OCI-LY1 (cell line): ENCODE data around the gene TMEM9.

Source experiments
- H2AFZ ChIP-seq: fragments of 200-600 bp; sonication (generic), shearing (Covaris generic); 2 replicates; pipeline ENCODE4 v1.6.0; 2014; ENCODE audit warnings: antibody characterized with exemption, mild to moderate bottlenecking, low read length
- H3F3A ChIP-seq: fragments of 200-600 bp; sonication (generic), shearing (Covaris generic); 2 replicates; pipeline ENCODE4 v1.6.0; 2014; ENCODE audit warnings: mild to moderate bottlenecking, antibody characterized with exemption, low read length, moderate library complexity; ENCODE audit not compliant: insufficient read depth
- H3K27ac ChIP-seq: fragments of 200-600 bp; sonication (generic); 2 replicates; pipeline ENCODE4 v1.5.1; 2014; ENCODE audit warnings: low read length, mixed run types, mild to moderate bottlenecking, low read depth; ENCODE audit not compliant: poor library complexity, severe bottlenecking
- H3K27me3 ChIP-seq: fragments of 200-600 bp; sonication (generic); 2 replicates; pipeline ENCODE4 v1.6.0; 2014; ENCODE audit warnings: antibody characterized with exemption, mild to moderate bottlenecking, low read length, moderate library complexity; ENCODE audit not compliant: insufficient read depth
- H3K36me3 ChIP-seq: fragments of 200-600 bp; sonication (generic); 2 replicates; pipeline ENCODE4 v1.6.1; 2014; ENCODE audit warnings: mild to moderate bottlenecking, antibody characterized with exemption, low read length, moderate library complexity, mixed read lengths; ENCODE audit not compliant: insufficient read depth
- H3K4me1 ChIP-seq: fragments of 200-600 bp; sonication (generic); 2 replicates; pipeline ENCODE4 v1.5.1; 2014; ENCODE audit warnings: mild to moderate bottlenecking, low read length, moderate library complexity; ENCODE audit not compliant: insufficient read depth, severe bottlenecking
- H3K4me2 ChIP-seq: fragments of 200-600 bp; sonication (generic), shearing (Covaris generic); 2 replicates; pipeline ENCODE4 v1.6.1; 2014; ENCODE audit warnings: low read length
- H3K4me3 ChIP-seq: fragments of 200-600 bp; sonication (generic); 2 replicates; pipeline ENCODE4 v1.5.1; 2014; ENCODE audit warnings: low read length, low read depth, mild to moderate bottlenecking, mixed read lengths; ENCODE audit not compliant: poor library complexity, severe bottlenecking
- H3K79me2 ChIP-seq: fragments of 200-600 bp; shearing (Covaris generic); 2 replicates; pipeline ENCODE4 v1.6.1; 2016; ENCODE audit warnings: mixed run types, low read length, mixed read lengths; ENCODE audit not compliant: insufficient read depth
- H3K9ac ChIP-seq: fragments of 200-600 bp; sonication (generic), shearing (Covaris generic); 2 replicates; pipeline ENCODE4 v1.6.1; 2014; ENCODE audit warnings: mild to moderate bottlenecking, low read length, mixed read lengths
- H3K9me2 ChIP-seq: fragments of 200-600 bp; sonication (generic), shearing (Covaris generic); 2 replicates; pipeline ENCODE4 v1.6.1; 2014; ENCODE audit warnings: low read depth, mild to moderate bottlenecking, low read length, mixed read lengths
- H3K9me3 ChIP-seq: fragments of 200-600 bp; shearing (Covaris generic); 2 replicates; pipeline ENCODE4 v1.6.1; 2014; ENCODE audit warnings: low read length, mixed read lengths
- H4K20me1 ChIP-seq: fragments of 200-600 bp; sonication (generic), shearing (Covaris generic); 2 replicates; pipeline ENCODE4 v1.6.0; 2016; ENCODE audit warnings: mild to moderate bottlenecking, low read length; ENCODE audit not compliant: insufficient read depth
- CTCF ChIP-seq: fragments of 200-600 bp; sonication (generic), shearing (Covaris generic); IDR thresholded peaks from 2 replicates; pipeline ENCODE4 v1.5.1; 2017; ENCODE audit warnings: mild to moderate bottlenecking, antibody characterized with exemption, low read length, moderate library complexity, mixed read lengths
- EZH2 ChIP-seq: fragments of 200-600 bp; sonication (generic), shearing (Covaris generic); IDR thresholded peaks from 2 replicates; pipeline ENCODE4 v1.8.0; 2017; ENCODE audit warnings: borderline replicate concordance, mixed run types, mild to moderate bottlenecking, antibody characterized with exemption, low read length, moderate library complexity, mixed read lengths

Gene TMEM9

GRCh38 chr1:201156346-201156745, 2.1 kb upstream of the TMEM9 start:
- Histone ChIP-seq H3F3A (no peaks in the 10 kb centered on the region), H3K9me2 (no peaks in the 10 kb centered on the region), H2AFZ (no peak overlapping the region), H3K4me2 (no peak overlapping the region), H3K27ac (no peak overlapping the region), H3K4me3 (no peak overlapping the region), H3K79me2 (no peaks in the 10 kb centered on the region), H4K20me1 (no peaks in the 10 kb centered on the region), H3K27me3 (no peaks in the 10 kb centered on the region; the same call in 1 of the 2 replicates), H3K4me1 (peaks cover 18% of the 10 kb centered on the region), H3K9me3 (peaks cover 8% of the 10 kb centered on the region; the same call in 1 of the 2 replicates), H3K9ac (no peak overlapping the region), H3K36me3 (peaks cover 5% of the 10 kb centered on the region)
- no peak for TF ChIP-seq CTCF
- no peak for TF ChIP-seq EZH2

DNA sequence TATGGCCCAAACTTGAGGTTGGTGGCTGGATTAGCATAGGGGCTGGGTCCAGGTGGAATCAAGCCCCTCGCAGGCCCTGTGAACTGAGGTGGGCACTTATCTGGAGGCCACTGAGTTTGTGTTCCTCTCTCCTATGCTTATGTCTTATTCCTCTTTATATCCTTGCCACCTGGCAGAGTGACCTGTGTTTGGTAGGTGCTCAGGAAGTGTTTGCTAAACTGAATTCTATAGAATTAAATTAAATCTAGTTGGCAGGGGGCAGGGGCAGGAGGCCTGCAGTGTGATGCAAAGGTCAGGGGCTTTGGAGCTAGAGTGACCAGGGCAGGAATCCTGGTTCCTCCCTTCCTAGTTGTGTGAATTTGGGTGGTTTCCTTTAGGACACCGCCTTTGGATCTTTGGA, 1.1 kb upstream of the TMEM9 start:
- Histone ChIP-seq H3K36me3 (peaks cover 15% of the 10 kb centered on the region), H3K4me3 (no peak overlapping the region), H3K4me1 (peaks cover 18% of the 10 kb centered on the region), H3K9me2 (no peaks in the 10 kb centered on the region), H3K9ac (no peak overlapping the region), H2AFZ (no peak overlapping the region), H3K27ac (no peak overlapping the region), H3K79me2 (no peaks in the 10 kb centered on the region), H3K27me3 (no peaks in the 10 kb centered on the region; the same call in 1 of the 2 replicates), H4K20me1 (no peaks in the 10 kb centered on the region), H3F3A (no peaks in the 10 kb centered on the region), H3K4me2 (no peak overlapping the region), H3K9me3 (peaks cover 8% of the 10 kb centered on the region; the same call in 1 of the 2 replicates)
- TF ChIP-seq EZH2: no peak
- TF ChIP-seq CTCF: no peak

DNA sequence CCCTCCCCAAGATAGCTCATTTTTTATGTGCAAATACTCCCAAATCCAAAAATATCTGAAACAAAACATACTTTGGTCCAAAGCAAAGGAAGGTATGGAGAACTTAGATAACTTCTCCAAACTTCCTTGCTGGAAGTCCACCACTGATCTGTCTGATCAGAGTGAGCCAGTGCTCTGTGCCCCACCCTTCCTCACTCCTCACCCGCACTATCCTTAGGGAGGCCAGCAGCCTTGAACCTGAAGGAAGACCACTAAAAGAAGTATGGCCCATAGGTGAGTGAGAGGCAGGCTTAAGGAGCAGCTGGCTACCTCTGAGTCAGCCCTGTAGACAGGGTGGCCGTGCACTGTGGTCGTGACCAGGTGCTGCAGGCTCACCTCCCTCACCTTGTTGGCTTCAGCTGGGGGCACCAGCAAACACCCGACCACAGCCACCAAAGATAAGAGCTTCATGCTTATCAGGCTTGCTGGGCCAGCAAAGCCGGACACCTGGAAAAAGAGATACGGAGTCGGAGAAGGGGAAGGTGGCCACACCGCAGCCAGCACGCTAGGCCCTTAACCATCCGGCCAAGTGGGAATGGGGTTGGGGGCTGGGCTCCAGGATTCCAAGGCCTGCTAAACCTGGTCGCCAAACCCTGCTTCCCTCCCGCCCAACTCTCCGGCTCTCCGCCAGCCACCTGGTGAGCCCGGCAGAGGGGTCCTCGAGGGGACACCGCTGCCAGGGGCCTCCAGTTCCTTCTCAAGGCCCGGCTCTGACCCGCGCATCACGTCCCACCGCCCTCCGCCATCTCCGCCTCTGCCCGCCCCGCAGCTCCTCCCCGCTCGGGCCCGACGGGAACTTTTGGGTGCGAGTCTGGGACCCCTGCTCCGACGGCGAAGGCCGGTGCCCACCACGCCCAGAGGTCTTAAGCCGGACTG, 543 bp downstream of the TMEM9 start:
- peak overlapping the region; percentile 80 for H3K9ac ChIP-seq
- peak overlapping the region; percentile 95 for H3K4me2 ChIP-seq
- H3K4me1 ChIP-seq: peaks cover 18% of the 10 kb centered on the region
- H3K4me3 ChIP-seq: peak overlapping the region; percentile 86
- H3K9me2 ChIP-seq: no peaks in the 10 kb centered on the region
- H4K20me1 ChIP-seq: no peaks in the 10 kb centered on the region
- no peak overlapping the region for H3K27ac ChIP-seq
- H3K9me3 ChIP-seq: peaks cover 8% of the 10 kb centered on the region; the same call in 1 of the 2 replicates
- H3F3A ChIP-seq: no peaks in the 10 kb centered on the region
- no peak for TF ChIP-seq EZH2
- no peak for TF ChIP-seq CTCF
- no peaks in the 10 kb centered on the region; the same call in 1 of the 2 replicates for H3K27me3 ChIP-seq
- peaks cover 18% of the 10 kb centered on the region for H3K36me3 ChIP-seq
- no peaks in the 10 kb centered on the region for H3K79me2 ChIP-seq
- H2AFZ ChIP-seq: no peak overlapping the region; the same call in 1 of the 2 replicates
